DND-41 (cell line): Measurements from ENCODE around the gene POMGNT1.
"Not testable (repeated sequence)": the region's sequence is repeated elsewhere in the genome, so short reads cannot be mapped to it uniquely, and the experiment has no call there.

Experiments used
- EZH2 ChIP-seq: IDR thresholded peaks from 3 replicates; pipeline ENCODE4 v1.6.1; 2012; ENCODE audit warnings: borderline replicate concordance, low read depth, mild to moderate bottlenecking, moderate library complexity, low read length, inconsistent platforms; ENCODE audit not compliant: severe bottlenecking
- TF ChIP-seq, protein P1 (sequence below): IDR thresholded peaks from 2 replicates; pipeline ENCODE4 v1.5.1; 2012; ENCODE audit warnings: borderline replicate concordance, low read length, moderate library complexity, mild to moderate bottlenecking; ENCODE audit not compliant: poor library complexity, severe bottlenecking; ENCODE audit errors: extremely low read depth

DNA sequence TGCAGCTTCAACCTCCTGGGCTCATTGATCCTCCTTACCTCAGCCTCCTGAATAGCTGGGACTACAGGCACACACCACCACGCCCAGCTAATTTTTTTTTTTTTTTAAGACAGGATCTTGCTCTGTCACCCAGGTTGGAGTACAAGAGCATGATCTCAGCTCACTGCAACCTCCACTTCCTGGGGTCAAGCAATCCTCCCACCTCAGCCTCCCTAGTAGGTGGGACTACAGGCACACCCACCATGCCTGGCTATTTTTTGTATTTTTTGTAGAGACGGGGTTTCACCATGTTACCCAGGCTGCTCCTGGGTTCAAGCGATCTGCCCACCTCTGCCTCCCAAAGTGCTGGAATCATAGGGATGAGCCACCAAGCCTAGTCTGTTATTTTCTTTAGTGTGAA lies 45.6 kb upstream of the POMGNT1 start:
- TF ChIP-seq, protein P1, sequence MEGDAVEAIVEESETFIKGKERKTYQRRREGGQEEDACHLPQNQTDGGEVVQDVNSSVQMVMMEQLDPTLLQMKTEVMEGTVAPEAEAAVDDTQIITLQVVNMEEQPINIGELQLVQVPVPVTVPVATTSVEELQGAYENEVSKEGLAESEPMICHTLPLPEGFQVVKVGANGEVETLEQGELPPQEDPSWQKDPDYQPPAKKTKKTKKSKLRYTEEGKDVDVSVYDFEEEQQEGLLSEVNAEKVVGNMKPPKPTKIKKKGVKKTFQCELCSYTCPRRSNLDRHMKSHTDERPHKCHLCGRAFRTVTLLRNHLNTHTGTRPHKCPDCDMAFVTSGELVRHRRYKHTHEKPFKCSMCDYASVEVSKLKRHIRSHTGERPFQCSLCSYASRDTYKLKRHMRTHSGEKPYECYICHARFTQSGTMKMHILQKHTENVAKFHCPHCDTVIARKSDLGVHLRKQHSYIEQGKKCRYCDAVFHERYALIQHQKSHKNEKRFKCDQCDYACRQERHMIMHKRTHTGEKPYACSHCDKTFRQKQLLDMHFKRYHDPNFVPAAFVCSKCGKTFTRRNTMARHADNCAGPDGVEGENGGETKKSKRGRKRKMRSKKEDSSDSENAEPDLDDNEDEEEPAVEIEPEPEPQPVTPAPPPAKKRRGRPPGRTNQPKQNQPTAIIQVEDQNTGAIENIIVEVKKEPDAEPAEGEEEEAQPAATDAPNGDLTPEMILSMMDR = not testable (repeated sequence)
- TF ChIP-seq EZH2 = not testable (repeated sequence)
